HTR-8/SVneo (cell line): ENCODE measurements around the gene ZNF664.
"Not testable (repeated sequence)": the region's sequence is repeated elsewhere in the genome, so short reads cannot be mapped to it uniquely, and the experiment has no call there.

Experiments used
- DNase-seq: peaks from one replicate; pipeline ENCODE4 v3.0.0; 2011; ENCODE audit warnings: low spot score, mixed read lengths; ENCODE audit not compliant: insufficient read length
- FAIRE-seq: peaks from 2 replicates; lab custom pipeline; 2011; peaks lifted over from hg19 to GRCh38; lab: Jason Lieb, UNC

ZNF664 gene

DNA sequence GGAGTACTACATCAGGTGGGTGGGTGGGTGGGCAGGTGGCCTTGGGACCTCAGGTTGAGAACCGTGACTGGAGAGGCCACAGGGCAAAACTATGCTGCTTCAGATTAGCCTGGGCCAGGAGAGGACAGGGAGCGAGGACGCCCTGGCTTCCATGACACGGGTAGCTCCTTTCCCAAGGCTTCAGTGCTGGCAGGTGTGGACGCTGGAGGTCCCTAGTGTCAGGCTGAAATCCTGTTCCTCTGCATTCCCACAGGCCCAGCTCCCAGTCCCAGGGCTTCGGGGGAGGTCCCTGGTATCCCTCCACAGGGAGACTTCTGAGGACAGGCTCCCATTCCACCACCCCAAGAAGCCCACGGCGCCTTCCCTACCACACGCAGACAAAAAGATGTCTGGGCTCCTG, 32.0 kb upstream of the ZNF664 start:
- DNase-seq (no peak), FAIRE-seq (no peak)

DNA sequence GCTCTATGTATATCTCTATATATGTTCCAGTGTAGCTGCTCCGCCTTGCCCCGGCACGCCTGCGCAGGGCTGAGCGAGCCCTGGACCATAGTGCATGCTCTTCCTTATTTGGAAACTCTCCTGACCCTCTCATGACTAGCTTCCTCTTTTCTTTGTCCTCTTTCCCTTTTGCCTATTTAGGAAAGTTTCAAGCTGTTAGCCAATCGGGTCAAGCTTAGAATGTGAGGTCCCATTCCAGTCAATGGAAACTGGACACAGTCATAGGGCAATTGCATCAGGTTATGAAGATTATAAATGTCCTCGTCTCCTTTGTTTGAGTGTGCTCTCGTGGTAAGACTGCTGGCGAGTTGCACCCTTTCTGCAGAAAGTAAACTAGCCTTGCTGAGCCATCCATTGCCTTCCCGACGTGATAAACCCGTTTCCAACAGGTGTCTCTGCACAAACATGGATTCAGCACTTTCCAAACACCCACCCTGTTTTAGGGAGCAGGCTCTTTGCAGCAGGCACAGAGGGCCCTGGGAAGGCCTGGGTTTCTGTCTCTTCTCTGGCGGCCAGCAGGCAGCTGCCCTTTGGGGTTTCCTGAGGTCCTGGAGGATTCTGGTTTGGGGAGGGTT, 31.3 kb upstream of the ZNF664 start:
- FAIRE-seq = no peak
- no peak for DNase-seq

- DNase-seq = peak; percentile 33
- FAIRE-seq = no peak
Observed at GRCh38 chr12:123942238-123942653, 30.8 kb upstream of the ZNF664 start.

DNA sequence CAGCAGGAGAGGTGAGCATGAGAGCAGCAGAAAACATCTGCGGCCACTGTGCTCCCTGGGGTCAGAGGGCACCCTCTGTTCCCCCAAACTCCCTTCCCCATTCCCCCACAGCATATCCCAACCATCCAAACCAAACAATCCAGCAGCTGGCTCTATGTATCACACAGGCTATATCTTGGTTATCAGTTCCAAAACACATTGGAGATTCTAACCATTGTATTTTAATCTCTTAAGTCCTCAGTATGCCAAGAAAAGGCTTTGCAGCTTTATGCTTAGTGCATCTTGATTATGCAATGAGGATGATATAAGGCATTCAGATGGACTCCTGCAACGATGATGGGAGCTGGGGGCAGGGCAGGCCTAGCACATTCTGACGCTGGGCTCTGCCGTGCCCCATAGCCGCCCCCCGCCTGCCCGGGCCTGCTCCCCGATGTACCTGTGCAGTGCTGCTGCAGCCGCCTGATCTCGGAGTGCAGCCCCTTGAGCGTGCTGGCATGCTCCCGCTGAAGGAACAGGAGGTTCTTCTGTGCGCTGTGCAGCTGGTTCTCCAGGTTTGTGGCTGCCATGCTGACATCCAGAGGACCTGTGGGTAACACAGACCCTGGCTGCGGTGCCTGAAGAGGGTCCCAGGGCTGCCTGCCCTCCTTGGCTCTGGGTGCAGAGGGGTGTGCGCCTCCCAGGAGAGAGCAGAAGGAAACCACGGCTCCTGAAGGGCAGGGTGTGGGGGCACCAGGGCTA, 29.9 kb upstream of the ZNF664 start:
- DNase-seq = no peak
- FAIRE-seq = no peak

- DNase-seq = no peak
- no peak for FAIRE-seq
Observed at GRCh38 chr12:123943816-123944215, 29.2 kb upstream of the ZNF664 start.

- no peak for DNase-seq
- no peak for FAIRE-seq
Observed at GRCh38 chr12:123944696-123945095, 28.3 kb upstream of the ZNF664 start.

DNA sequence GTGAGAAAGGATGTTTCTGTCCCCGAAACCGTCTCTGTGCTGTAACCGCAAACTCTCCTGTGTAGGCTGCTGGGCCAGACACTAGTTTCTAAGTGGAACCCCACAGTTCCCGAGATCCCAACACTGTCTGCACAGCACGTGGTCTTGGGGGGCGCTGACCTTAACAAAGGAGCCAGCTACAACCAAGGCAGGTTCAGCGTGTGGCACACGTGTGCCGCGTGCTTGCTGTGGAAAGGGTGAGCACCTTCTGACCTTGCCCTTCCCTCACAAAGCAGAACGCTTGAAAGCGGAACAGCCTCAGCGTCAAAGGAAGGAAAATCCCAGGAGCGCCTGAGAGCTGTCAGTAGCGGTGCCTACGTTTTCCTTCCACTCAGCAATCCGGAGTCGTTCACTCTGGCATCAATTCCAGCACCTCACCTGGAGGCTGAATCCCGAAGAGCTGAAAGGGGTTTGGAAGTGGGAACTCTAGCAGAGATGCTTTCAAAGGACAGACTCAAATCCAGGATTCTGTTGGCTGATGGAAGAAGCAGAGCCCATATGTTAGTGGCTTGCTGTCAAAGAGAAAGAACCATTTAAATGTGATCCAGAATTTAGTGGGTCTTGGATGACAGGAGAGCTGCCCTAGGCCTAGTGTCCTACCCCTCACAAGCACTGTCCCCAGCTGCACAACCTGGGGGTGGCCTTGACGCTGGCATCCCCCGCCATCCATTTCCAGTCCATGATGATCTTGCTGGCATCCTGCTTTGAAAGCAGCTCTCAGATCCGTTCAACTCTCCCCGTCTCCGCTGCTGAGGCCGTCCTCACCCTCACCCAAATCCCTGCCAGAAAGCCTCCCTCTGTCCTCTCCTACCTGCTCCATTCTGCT, 27.5 kb upstream of the ZNF664 start:
- DNase-seq = no peak
- no peak for FAIRE-seq

DNA sequence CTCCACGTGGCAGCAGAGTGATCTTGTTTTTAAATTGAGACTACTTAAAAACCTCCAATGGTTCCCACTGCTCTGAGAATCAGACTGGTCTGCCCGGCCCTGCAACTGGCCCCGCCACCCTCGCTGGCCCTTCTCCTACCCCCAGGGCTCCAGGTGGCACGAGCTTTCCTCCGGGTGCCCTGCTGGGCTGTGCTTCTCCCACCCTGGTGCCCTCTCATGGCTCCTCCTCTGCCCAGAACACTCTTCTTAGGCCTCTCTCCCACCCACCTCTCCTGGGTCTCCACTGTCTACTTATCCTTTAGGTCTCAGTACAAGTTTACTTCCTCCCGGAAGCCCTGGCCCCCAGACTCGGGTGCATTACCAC, 26.9 kb upstream of the ZNF664 start:
- no peak for DNase-seq
- no peak for FAIRE-seq

- DNase-seq, FAIRE-seq: not testable (repeated sequence)
Observed at GRCh38 chr12:123946516-123947505, 26.2 kb upstream of the ZNF664 start.

GRCh38 chr12:123947531-123947930, 25.5 kb upstream of the ZNF664 start:
- not testable (repeated sequence) for FAIRE-seq, DNase-seq

- FAIRE-seq = no peak
- DNase-seq = no peak
Observed at GRCh38 chr12:123948401-123948795, 24.6 kb upstream of the ZNF664 start.

DNA sequence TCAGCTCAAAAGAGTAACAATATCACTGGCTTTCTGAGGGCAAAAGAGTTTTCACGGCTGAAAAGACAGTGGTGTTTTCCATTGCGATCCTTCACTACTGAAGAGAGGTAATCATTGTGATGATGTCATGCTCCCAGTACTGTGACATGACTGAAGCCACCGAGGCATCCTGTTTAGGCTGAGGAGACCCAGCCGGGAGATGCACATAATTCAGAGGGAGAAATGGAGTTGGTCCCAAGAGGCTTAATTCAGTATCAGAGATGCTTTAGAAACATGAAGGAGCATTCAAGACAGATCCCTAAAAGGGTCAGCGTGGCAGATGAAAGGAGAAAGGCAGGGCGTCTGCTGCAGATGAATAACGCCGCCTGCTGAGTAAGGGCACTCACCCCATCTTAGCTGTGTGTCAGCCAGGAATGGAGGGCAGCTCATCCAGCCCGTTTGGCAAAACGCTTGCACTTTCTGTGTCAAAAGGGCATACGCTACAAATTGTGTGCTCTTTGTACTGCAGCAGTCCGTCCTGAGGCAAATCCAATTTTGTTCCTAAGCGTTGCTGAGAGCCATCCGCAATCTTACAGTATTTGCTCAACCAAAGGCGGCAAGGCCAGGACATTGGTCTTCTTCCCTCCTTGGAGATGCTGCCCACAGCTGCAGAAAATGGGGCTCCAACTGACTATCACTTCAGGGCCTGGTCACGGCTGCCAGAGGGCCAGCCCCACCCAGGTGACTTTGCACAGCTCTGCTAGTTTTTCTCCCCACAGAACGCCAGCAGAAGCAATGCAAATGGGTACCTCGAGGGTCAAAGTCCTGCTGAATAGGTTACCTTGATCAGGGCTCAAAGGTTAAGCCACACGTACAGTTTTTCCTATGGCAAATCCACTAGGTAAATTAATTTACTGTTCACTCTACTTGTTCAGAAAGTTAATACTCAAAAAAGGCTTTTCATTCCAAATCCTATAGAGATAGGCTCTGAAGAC, 23.9 kb upstream of the ZNF664 start:
- FAIRE-seq = no peak

GRCh38 chr12:123949770-123950165, 23.2 kb upstream of the ZNF664 start:
- FAIRE-seq = no peak
- DNase-seq = no peak

More for the DNA sequence above, 23.9 kb upstream of the ZNF664 start:
- DNase-seq = no peak

DNA sequence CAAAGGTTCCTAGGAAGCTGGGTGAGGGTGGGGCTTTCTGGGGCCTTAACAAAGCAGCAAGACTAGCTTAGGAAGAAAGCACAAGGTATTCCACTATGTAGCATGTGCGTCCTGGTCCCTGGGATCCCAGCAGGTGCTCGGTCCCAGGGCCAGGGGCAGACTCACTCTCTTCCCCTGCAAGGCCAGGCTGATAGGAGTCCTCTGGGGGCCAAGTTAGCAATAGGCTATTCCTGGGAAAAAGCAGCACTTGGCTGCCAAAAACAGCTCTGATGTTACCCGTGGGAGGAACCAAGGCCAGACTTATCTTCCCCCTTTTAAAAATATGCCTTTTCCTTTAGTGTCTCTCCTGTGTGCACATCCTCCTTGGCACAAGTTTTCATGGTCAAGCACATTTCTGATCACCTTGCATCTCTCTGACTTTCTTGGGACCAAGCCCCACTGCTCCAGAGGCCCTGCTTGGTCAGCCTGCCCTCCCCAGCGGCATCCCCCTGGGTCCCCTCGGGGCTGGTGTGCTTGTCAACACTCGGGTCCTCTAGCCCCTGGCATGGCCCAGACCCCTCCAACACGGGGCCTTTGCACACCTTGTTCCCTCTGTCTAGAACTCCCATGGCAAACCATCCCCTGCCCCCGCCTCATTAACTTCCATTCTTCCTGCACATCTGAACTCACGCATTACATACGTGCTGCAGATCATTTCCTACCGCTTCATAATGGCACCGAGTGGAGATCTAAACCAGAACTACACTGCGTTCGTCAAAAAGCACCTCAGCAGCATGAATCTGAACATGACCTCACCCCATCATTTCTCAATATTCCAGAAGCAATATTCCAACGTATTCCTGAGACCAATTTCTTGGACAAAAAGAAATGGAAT, 22.3 kb upstream of the ZNF664 start:
- FAIRE-seq (no peak), DNase-seq (no peak)

DNA sequence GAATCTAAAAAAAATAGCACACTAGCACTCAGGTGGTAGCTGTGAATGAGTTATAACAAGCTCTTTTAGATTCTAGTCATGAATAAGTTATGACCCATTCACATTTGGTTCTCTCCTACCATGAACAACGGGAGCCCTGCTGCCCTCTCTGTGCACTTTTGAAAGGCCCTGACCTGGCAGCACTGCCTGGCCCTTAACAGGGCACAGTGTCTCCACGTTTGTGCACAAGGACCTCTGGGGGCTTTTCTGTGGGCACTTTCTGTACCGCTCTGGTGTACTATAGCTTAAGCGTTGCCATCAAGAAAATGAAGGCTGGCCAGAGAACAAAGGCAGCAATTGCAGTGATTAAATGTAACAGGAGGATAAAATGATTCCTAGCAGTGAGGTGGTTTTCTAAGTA, 21.5 kb upstream of the ZNF664 start:
- FAIRE-seq = no peak
- no peak for DNase-seq

DNA sequence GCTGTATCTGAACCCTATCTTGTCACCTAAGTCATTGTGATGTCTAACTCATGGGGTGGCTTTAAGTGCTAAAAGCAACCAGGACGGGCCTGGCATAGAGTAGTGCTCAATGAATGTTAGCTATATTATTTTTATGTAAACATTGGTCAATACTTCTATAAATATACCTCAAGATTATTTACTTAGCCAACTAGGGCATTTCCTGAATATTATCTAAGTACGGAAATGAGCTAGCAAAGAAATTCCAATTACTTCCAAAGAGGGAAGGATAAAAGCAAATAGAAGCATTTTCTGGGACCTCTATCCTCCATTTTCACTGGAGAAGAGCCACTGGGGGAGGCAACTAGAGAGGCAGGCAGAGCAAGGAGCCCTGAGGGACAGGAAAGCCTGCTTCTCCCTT, 21.0 kb upstream of the ZNF664 start:
- no peak for FAIRE-seq
- DNase-seq = no peak

GRCh38 chr12:123954647-123955350, 18.2 kb upstream of the ZNF664 start:
- FAIRE-seq (no peak), DNase-seq (no peak)
